Left ventricle myocardium inferior (tissue), 1 donor: ENCODE measurements around the gene HDDC3. TPM values are rescaled to one million over a fixed set of nuclear protein-coding genes. Genes with fewer than 3 reads are reported as not detected.
A peak's percentile ranks its signal among the peaks of the same experiment; 100 is the strongest.
"Not testable (repeated sequence)": the region's sequence is repeated elsewhere in the genome, so short reads cannot be mapped to it uniquely, and the experiment has no call there.

ENCODE experiments used
- DNase-seq: peaks from one replicate; pipeline ENCODE4 v3.0.0-alpha.2; 2020
- H3K27ac ChIP-seq: fragments of 200-600 bp; replicated peaks from 2 replicates; pipeline ENCODE4 v1.8.0; 2021
- H3K27me3 ChIP-seq: fragments of 200-600 bp; 2 replicates; pipeline ENCODE4 v1.8.0; 2021; ENCODE audit warnings: low read depth
- H3K36me3 ChIP-seq: fragments of 200-600 bp; 2 replicates; pipeline ENCODE4 v1.8.0; 2021
- H3K4me1 ChIP-seq: fragments of 200-600 bp; 2 replicates; pipeline ENCODE4 v1.8.0; 2021
- H3K4me3 ChIP-seq: fragments of 200-600 bp; 2 replicates; pipeline ENCODE4 v1.8.0; 2021; ENCODE audit warnings: mild to moderate bottlenecking, moderate library complexity
- H3K9me3 ChIP-seq: fragments of 200-600 bp; replicated peaks from 2 replicates; pipeline ENCODE4 v1.8.0; 2021
- intact Hi-C: fragments of 100-400 bp; cut with micrococcal nuclease; formaldehyde crosslinking; loops from one replicate; pipeline ENCODE4 v1.11.0; 2022
- total RNA-seq: library from RNA; stranded (reverse); fragmentation: NEBNext Ultra II Directional; extraction: Animal tissue kit (Norgen Biotek cat#: 25700); gene quantifications from one replicate; pipeline ENCODE4 v1.2.1, GENCODE V29; 2021
- TF ChIP-seq, protein P1 (sequence below): fragments of 200-600 bp; IDR thresholded peaks from 2 replicates; pipeline ENCODE4 v1.8.0; 2021; ENCODE audit warnings: antibody characterized with exemption, mild to moderate bottlenecking, borderline replicate concordance
- donor health status: DM: no; HTN: yes; CAD: no; lungs with severe emphysema.

HDDC3 gene
- total RNA-seq, 1 donor from 2014 or later, result 12.7 TPM

GRCh38 chr15:90902040-90902839 lies 30.1 kb downstream of the HDDC3 start:
- TF ChIP-seq, protein P1, sequence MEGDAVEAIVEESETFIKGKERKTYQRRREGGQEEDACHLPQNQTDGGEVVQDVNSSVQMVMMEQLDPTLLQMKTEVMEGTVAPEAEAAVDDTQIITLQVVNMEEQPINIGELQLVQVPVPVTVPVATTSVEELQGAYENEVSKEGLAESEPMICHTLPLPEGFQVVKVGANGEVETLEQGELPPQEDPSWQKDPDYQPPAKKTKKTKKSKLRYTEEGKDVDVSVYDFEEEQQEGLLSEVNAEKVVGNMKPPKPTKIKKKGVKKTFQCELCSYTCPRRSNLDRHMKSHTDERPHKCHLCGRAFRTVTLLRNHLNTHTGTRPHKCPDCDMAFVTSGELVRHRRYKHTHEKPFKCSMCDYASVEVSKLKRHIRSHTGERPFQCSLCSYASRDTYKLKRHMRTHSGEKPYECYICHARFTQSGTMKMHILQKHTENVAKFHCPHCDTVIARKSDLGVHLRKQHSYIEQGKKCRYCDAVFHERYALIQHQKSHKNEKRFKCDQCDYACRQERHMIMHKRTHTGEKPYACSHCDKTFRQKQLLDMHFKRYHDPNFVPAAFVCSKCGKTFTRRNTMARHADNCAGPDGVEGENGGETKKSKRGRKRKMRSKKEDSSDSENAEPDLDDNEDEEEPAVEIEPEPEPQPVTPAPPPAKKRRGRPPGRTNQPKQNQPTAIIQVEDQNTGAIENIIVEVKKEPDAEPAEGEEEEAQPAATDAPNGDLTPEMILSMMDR, result peak; percentile 87
- Histone ChIP-seq H3K4me1 (peaks cover 58% of the 10 kb centered on the region), H3K4me3 (peak overlapping the region; percentile 94), H3K27ac (peak overlapping the region; percentile 98), H3K9me3 (no peaks in the 10 kb centered on the region), H3K27me3 (no peaks in the 10 kb centered on the region), H3K36me3 (peaks cover 27% of the 10 kb centered on the region)
- intact Hi-C loops, result no loop called here
- DNase-seq, result peak; percentile 76

DNA sequence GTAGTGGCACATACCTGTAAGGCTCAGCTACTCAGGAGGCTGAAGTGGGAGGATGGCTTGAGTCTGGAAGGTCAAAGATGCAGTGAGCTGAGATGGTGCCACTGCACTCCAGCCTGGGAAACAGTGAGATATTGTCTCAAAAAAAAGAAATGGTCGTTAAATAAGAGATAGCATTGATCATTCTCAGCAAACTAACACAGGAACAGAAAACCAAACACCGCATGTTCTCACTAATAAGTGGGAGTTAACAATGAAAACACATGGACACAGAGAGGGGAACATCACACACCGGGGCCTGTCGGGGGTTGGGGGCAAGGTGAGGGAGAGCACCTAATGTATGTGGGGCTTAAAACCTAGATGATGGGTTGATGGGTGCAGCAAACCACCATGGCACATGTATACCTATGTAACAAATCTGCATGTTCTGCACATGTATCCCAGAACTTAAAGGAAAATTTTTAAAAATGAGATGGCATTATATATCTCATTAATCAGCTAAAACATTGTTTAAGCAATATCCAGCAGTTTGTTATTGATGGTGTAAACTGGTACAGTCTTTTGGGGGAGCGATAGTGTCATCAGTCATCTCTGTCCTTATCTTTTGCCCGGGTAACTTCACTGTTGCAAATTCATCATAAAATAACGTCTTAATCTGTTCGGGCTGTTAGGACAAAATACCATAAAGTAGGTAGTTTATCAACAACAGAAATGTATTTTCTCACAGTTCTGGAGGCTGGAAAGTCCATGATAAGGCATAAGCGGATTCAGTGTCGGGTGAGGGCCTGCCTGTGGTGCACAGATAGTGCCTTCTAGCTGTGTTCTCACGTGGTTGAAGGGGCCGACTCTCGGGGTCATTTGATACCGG lies 30.9 kb downstream of the HDDC3 start:
- Histone ChIP-seq H3K4me3 (peak overlapping the region; percentile 94), H3K4me1 (peaks cover 49% of the 10 kb centered on the region), H3K9me3 (no peaks in the 10 kb centered on the region), H3K27ac (peak overlapping the region; percentile 98), H3K36me3 (peaks cover 22% of the 10 kb centered on the region), H3K27me3 (no peaks in the 10 kb centered on the region)
- TF ChIP-seq, protein P1, result no peak
- intact Hi-C loops, result no loop called here
- no peak for DNase-seq

DNA sequence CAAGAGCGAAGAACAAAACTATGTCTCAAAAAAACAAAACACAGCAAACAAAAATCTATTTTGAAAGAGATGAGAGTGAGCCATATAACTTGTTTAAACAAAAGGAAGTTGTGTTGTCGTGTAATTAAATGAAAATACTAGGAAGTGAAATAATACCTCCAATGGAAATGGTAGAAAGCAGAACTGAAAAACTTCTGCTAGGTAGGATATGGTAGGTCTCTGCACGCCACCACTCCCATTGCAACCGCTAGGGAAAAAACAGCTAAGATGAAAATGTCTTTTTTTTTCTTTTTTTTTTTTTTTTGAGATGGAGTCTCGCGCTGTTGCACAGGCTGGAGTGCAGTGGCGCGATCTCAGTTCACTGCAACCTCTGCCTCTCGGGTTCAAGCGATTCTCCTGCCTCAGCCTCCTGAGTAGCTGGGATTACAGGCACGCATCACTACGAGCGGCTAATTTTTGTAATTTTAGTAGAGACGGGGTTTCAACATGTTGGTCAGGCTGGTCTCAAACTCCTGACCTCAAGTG lies 35.2 kb downstream of the HDDC3 start:
- H3K27ac ChIP-seq, H3K9me3 ChIP-seq, H3K27me3 ChIP-seq, H3K4me3 ChIP-seq, intact Hi-C loops, DNase-seq: not testable (repeated sequence)
- Histone ChIP-seq H3K4me1 (peaks cover 16% of the 10 kb centered on the region), H3K36me3 (peaks cover 45% of the 10 kb centered on the region)

GRCh38 chr15:90895571-90896117 lies 36.7 kb downstream of the HDDC3 start:
- TF ChIP-seq, protein P1, result no peak
- Histone ChIP-seq H3K36me3 (peaks cover 60% of the 10 kb centered on the region), H3K4me3 (no peak overlapping the region), H3K27me3 (no peaks in the 10 kb centered on the region), H3K9me3 (no peaks in the 10 kb centered on the region), H3K27ac (no peak overlapping the region), H3K4me1 (peaks cover 5% of the 10 kb centered on the region)
- intact Hi-C loops, result no loop called here
- no peak for DNase-seq

GRCh38 chr15:90893175-90894090 lies 38.9 kb downstream of the HDDC3 start:
- TF ChIP-seq, protein P1, result no peak
- H3K9me3 ChIP-seq, result no peaks in the 10 kb centered on the region
- no peak overlapping the region for H3K4me3 ChIP-seq
- DNase-seq, result no peak
- H3K36me3 ChIP-seq, result peaks cover 78% of the 10 kb centered on the region
- H3K4me1 ChIP-seq, result peaks cover 5% of the 10 kb centered on the region
- H3K27ac ChIP-seq, result no peak overlapping the region
- intact Hi-C loops, result no loop called here
- no peaks in the 10 kb centered on the region for H3K27me3 ChIP-seq
